Activated T-cell treated with anti-CD3 and anti-CD28 coated beads for 24 hours (primary cell): ENCODE measurements around the gene NKAP.
"Not testable (repeated sequence)": the region's sequence is repeated elsewhere in the genome, so short reads cannot be mapped to it uniquely, and the experiment has no call there.

Source experiments
- DNase-seq: peaks from one replicate; pipeline ENCODE4 v3.0.0-alpha.2; 2020; ENCODE audit warnings: low read depth

NKAP gene

DNA sequence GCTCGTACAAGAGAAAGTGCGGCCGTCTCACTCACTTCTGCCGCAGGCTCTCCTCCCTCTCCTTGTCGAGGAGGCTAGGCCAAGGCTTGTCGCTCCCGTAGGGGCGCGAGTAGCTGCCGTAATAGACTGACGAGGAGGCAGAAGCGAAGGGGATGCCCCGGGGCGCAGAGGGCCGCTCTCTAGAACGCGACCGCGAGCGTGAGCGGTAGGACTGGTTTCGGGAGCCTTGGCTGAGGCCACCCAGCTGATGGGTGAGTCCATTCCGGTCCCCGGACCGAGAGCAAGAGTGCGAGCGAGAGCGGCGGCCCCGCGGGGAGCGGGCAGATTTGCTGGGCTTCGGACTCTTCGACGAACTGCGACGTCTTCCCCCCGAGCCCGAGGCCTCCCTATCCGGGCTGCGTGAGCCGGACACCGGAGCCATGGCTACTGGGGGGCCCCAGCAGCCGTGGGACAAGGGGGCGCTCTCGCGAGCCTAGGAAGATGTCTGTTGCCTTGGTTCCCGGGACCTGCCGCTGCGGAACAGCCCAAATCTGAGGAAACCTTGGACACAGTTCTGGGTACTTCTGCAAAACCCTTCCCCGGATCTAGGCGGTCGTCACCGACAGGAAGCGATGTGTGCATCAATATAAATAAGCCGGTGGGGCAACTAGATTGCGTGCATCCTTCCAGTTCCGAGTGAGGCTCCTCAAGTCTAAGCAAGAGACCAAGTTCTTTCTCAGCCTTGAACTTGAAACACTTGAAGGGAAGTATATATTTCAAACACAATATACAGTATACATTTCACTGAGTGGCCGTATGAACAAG, at the start of gene NKAP:
NKAP (minus strand) TSS at position 567 of the 804 bp plus-strand sequence; CDS start at position 421, 146 bp downstream.
- DNase-seq, result peak; percentile 78

DNA sequence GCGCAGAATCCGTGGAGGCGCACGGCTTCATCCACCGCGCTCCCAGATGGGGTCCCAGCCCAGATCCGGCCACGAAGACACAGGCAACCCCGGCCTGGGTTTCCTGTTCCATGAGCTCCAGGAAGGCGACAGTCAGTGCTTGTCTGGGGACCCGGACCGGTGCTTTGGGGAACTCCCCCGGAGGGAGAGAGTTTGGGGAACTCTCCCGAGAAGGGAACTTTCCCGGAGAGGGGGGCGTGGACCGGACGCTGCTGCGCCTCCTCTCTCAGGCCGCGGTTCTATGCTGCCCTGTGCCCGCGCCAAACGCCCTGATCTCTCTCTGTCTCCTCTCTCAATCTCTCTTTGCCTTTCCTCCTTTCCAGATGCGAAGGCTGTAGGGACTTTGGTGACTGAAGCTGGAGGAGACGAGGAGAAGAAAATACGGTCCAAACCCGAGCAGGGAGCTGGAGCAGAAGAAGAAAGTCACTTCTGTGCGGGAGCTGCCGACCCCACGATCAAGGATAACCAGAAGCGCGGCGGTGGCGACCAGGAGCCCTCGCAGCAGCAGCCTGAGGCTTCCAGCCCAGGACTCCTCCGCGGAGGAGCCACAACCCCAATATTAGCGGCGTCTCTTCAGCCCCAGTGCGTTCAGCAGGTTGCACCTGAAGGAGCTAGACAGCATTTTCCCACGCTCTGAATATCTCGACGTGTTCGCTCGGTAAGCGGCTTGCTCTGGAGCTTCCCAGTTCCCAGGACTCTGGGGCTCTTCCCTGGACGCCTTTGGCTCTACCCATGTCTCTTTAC, 47.6 kb upstream of the NKAP start:
- no peak for DNase-seq

DNA sequence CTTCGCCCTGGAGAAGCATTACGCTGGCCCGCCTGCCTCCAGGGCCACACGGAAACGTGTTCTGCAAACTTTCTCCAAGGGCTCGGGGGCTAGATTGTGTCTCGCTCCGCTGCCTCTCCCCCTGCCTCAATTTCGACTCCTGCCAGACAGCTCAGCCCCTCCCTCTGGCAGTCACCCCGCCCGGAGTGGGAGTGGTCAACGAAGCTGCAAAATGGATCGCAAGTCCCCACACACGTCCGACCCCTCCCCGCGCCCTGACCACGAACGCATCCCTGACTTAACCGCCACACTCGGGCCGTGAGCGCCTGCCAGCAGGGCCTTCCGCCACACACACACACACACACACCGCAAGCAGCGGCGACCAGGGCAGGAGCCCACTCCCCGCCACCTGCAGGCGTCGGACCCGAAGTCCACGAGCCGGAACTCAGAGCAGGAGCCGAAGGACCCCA, 47.0 kb upstream of the NKAP start:
- no peak for DNase-seq

DNA sequence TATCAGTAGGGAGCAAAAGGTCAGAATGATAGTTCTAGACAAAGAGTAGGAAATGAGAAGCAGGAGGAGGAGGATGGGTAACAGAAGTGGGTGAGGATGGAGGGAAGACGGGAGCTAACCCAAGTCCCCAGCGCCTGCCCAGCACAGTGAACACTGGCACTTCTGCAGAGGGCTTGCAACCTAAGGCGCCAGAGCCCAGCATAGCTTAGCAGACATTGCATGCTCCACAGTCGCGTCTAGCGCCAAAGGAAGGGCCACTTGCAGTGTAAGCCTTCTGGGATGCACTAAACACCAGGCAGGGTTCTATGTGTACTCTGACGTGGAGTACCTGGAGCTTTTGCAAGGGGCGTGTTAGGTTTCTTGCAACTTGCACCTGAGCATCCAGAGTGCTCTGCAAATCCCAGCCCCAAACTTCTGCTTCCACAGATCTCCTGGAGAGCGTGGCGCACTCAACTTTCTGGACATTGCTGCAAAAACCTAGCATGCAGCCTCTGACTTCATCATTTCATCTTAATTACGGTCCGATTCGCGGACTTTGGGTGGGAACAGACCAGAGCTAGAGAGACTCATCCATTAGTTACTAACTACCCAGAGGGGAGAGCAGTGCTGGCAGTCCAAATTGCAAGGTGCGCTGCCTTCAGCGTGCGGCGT, 46.5 kb upstream of the NKAP start:
- DNase-seq, result no peak

DNA sequence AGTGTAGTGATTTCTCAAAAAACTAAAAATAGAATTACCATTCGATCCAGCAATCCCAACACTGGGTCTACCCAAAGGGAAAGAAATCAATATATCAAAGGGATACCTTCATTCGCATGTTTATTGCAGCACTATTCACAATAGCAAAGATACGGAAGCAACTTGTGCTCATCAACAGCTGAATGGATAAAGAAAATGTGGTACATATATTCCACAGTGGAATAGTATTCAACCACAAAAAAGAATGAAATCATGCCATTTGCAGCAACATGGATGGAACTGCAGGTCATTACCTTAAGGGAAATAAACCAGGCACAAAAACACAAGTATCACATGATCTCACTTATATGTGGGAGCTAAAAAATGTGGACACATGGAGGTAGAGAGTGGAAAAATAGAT, 42.7 kb upstream of the NKAP start:
- DNase-seq, result no peak

DNA sequence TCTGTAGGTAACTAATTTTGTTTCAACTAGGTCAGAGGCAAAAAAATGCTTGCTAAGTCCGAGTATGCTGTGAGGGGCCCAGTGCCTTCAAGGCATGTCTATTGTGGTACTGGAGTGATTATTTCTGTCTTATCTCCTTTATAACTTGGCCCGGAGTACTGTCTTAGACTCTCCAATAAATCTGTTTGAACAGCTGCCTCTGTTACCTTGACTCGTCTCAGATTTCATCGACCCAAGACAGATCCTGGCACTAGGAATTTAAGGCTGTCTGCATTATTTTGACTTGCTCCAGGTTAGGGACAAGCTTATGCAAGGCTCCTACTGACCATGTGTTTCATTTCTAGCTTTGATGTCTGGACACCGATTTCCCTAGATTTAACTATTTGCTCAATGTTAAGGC, 41.1 kb upstream of the NKAP start:
- no peak for DNase-seq

DNA sequence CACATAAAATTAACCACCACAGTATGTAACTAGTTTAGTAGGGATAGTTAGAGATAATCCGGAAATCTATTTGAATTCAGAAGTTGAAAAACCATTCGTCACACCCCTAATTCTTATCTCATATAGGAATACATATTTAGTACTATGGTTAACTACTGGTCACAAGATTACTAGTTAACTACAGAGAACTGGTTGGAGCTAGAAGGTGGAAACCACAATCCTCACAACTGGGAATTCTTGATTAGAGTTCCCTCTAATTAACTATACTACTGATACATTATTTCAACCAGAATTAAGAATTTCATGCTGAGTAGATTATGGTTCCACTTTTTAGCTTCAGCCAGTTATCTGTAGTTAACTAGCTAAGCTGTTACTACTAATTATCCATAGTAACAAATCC, 39.9 kb upstream of the NKAP start:
- no peak for DNase-seq

DNA sequence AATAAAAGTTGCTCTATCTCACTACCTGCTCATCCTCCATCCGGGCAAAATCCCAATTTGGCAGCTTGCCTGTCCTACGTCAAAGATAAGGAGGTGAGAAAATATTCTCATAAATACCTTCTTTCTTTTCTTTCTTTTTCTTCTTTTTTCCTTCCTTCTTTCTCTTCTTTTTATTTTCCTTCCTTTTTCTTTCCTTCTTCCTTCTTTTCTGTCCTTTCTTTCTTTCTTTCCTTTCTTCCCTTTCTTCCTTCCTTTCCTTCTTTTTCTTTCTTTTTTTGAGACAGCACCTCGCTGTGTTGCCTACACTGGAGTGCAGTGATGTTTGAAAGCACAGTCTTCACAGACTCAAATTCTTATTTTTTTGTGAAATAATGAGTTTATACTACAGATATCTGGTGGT, 38.6 kb upstream of the NKAP start:
- no peak for DNase-seq

DNA sequence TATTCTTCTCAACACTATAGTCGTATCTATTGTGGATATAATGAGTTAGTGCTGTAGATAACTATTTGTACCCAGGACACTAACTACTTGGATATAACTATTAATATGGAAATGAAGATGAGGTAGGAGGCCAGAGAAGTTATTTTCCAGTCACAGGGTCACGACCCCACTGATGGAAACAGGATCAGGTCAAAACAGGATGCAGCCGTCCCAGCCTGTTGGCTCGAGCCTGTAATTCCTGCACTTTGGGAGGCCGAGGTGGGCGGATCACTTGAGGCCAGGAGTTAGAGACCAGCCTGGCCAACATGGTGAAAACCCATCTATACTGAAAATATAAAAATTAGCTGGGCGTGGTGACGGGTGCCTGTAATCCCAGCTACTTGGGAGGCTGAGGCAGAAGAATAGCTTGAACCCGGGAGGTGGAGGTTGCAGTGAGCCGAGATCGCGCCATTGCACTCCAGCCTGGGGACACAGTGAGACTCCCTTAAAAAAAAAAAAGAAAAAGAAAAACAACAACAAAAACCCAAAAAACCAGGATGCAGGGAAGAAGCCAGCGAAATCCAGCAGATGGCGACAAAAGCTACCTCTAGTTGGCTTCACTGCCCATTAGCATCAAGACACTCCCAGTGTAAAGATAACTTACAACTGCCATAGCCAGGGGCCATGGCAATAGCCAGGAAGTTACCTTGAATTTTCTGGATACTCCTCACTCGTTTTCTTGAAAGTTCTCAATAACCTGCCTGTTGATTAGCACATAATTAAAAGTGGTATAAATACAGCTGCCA, 37.9 kb upstream of the NKAP start:
- DNase-seq, result no peak

DNA sequence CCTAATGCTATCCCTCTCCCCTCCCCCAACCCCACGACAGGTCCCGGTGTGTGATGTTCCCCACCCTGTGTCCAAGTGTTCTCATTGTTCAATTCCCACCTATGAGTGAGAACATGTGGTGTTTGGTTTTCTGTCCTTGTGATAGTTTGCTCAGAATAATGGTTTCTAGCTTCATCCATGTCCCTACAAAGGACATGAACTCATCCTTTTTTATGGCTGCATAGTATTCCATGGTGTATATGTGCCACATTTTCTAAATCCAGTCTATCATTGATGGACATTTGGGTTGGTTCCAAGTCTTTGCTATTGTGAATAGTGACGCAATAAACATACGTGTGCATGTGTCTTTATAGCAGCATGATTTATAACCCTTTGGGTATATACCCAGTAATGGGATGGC, 33.6 kb upstream of the NKAP start:
- DNase-seq, result not testable (repeated sequence)

DNA sequence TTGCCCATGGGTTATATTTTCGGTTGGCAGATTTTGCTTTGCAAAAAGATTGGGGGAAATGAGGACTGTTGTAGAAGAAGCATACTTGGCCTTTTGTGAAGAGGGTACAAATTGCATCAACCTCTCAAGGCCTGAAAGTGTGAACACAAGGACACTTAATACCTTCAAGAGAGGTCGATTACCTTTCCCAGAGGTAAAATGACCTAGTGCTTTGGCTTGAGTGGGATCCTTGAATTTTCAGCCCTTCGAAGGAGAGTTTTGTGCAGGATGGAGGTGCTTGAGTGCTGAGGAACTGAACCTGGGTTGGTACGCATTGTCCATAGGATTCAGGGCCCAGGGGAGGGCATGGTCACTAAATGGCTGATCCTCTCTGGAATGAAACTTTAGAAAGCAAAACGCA, 27.6 kb upstream of the NKAP start:
- no peak for DNase-seq

DNA sequence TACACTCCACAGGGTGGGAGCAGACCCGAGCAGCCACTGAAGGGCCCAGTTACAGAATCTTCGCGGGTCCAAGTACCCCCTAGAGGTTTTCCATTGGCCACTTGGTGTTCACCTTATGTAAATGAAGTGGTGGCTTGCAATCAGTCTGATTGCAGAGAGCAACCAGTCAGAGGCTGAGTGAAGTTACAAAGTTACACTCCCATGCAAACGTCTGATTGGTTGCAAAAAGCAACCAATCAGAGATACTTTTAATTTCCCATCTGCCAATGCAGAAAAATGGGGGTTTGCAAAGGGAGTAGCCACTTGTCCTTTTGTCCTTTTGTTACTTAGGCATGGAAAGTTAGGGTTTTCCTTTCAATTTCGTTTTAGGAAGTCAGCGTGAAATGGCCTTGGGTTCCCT, 27.0 kb upstream of the NKAP start:
- DNase-seq, result no peak

DNA sequence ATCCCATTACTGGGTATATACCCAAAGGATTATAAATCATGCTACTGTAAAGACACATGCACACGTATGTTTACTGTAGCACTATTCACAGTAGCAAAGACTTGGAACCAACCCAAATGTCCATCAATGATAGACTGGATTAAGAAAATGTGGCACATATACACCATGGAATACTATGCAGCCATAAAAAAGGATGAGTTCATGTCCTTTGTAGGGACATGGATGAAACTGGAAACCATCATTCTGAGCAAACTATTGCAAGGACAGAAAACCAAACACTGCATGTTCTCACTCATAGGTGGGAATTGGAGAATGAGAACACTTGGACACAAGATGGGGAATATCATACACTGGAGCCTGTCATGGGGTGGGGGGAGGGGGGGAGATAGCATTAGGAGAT, 23.3 kb upstream of the NKAP start:
- not testable (repeated sequence) for DNase-seq

DNA sequence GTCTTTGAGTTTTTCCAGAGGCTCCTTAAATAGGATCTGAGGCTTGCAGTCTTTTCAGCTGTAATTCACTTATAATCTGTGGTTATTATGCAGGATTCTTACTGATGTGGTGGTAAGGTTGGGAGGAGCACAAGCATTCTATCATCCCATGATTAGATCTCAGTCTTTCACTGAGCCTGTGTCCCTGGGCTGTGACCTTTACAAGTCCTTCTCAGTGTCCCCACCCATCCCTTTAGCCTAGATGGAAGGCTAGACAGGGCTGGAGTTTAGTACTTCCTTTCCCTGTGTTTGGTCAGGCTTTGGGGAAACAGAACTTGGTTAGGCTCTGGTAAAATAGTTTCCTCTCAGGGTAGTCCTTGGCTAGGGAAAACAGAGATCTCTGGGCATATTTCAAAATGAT, 17.1 kb upstream of the NKAP start:
- no peak for DNase-seq

DNA sequence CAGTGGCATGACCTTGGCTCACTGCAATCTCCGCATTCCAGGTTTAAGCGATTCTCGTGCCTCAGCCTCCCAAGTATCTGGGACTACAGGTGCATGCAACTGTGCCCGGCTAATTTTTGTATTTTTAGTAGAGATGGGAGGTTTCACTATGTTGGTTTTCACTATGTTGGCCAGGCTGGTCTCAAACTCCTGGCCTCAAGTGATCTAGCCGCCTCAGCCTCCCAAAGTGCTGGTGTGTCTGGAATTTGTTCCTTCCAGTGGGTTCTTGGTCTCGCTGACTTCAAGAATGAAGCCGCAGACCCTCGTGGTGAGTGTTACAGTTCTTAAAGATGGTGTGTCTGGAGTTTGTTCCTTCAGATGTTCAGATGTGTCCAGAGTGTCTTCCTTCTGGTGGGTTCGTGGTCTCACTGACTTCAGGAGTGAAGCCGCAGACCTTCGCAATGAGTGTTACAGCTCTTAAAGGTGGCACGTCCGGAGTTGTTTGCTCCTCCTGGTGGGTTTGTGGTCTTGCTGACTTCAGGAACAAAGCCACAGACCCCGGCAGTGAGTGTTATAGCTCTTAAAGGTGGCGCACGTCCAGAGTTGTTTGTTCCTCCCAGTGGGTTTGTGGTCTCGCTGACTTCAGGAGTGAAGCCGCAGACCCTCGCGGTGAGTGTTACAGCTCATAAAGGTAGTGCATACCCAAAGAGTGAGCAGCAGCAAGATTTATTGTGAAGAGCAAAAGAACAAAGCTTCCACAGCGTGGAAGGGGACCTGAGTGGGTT, 12.4 kb upstream of the NKAP start:
- DNase-seq, result peak; percentile 16

DNA sequence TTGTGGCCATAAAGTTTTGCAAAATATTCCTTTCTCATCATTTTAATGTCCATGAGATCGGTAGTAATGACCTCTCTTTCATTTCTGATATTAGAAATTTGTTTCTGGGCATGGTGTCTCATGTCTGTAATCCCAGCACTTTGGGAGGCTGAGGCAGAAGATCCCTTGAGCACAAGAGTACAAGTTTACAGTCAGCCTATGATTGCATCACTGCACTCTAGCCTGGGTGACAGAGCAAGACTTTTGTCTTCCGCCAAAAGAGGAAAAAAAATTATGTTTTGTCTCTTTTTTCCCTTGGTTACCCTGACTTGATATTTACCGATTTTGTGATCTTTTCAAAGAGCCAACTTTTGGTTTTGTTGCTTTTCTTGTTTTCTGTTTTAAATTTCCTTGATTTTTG, 10.8 kb upstream of the NKAP start:
- no peak for DNase-seq

DNA sequence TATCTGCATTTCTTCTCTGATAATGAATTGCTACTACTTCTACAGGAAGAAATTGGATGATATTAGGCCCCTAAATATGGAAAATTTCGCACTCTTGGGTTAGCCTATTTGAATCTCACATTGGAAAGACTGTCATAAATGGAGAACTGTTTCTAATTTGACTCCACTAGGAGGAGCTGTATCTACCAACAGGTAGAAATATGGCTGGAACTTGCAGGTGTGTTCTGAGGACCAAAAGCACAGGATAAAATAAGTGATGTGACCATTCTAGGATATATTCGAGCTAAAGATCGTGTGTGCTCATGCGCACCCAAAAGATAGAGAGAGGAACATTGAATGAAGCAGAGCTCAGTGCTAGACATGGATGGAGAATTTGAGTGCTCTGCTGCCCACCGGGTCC, 4.8 kb upstream of the NKAP start:
- no peak for DNase-seq

DNA sequence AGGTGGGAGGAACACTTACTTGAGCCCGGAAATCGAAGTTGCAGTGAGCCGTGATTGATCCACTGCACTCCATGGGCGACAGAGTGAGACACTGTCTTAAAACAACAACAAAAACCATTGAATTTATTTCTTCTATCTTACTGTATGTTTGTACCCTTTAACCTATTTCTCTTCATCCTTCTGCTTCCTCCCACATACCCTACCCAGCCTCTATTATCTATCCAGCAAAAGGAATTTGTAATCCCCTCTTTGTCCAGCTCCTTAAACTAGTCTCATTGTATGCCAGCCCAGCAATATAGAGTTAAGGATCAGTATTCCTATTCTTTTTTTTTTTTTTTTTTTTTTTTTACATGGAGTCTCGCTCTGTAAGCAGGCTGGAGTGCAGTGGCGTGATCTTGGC, 1.9 kb upstream of the NKAP start:
- no peak for DNase-seq

DNA sequence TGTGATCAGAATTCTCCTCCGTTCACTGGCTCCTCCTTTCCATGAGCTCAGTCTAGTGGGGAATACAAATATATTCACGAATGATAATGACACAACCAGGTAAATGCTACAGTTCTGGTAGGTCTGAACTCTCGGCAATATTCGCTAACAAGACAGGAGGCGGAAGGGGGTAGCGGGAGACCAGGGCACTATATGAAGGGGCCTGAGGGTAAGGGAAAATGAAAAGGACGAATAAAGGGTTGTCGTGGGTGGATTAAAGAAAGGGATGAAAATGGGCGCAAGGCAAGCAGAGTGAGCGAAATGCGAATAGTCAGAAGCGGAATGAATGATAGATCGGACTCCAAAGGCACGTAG, 743 bp downstream of the NKAP start:
- no peak for DNase-seq

DNA sequence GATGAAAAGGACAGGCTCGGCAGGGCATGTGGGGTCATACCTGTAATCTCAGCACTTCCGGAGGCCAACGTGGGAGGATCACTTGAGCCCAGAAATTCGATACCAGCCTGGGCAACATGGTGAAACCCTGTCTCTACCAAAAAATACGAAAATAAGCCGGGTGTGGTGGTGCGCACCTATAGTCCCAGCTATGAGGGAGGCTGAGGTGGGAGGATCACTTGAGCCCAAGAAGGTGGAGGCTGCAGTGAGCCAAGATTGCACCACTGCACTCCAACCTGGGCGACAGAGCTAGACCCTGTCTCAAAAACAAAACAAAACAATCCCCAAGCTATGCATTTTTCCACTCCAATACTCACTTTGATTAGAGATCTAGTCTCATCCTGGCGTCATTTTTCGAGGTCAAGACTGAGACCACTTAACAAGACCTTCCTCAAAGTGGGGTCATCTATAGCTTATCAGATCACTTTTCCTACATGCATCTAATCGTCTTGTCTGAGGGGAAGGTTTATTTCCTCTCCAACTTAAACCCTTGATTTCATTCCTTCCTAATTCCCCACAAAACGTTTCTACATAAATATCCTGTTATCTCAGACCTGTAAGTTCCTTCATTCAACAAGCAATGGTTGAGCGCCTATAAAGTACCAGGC, 1.3 kb downstream of the NKAP start:
- no peak for DNase-seq

DNA sequence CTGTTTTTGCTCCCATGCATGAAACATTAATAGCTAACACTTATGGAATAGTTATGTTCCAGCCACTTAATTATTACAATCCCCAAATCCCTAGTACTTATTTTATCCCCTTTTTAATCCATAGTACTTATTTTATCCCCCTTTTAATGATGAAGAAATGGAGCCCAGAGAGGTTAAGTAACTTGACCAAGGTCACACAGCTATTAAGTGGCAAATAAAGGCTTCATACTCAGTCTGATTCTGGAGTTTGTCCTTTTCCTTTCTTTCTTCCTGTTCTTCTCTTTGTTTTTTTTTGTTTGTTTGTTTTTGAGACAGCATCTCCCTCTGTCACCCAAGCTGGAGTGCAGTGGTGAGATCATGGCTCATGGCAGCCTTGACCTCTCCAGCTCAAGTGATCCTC, 2.2 kb downstream of the NKAP start:
- DNase-seq, result no peak
